Transverse colon (tissue), 4 donors: Measurements from ENCODE around the gene RAB27A. TPM values are rescaled to one million over a fixed set of nuclear protein-coding genes. Genes with fewer than 3 reads are reported as not detected.
A peak's percentile ranks its signal among the peaks of the same experiment; 100 is the strongest.

Experiments
- DNase-seq: peaks from one replicate; pipeline ENCODE4 v3.0.0-alpha.2; 2019
- H3K27ac ChIP-seq, 4 donors: fragments of 200-600 bp; sonication (generic); 2 replicates each; pipeline ENCODE4 v1.5.1; 2016 to 2018; ENCODE audit warnings: inconsistent platforms in 4 of 4
- H3K27me3 ChIP-seq: fragments of 200-600 bp; sonication (generic); 2 replicates; pipeline ENCODE4 v1.5.1; 2017; ENCODE audit warnings: inconsistent platforms
- H3K36me3 ChIP-seq, 4 donors: fragments of 200-600 bp; sonication (generic); 2 replicates each; pipeline ENCODE4 v1.5.1; 2017 to 2019; ENCODE audit warnings: inconsistent platforms in 4 of 4
- H3K4me1 ChIP-seq, 4 donors: fragments of 200-600 bp; sonication (generic); 2 replicates each; pipeline ENCODE4 v1.5.1; 2017 to 2020; ENCODE audit warnings: inconsistent platforms in 4 of 4
- H3K4me3 ChIP-seq, 4 donors: fragments of 200-600 bp; sonication (generic); 1 replicate in 1 of 4; 2 replicates in 3 of 4; pipeline versions ENCODE4 v1.5.1 to v1.6.1; 2017 to 2019; ENCODE audit warnings: inconsistent platforms in 4 of 4
- H3K9me3 ChIP-seq, 2 donors: fragments of 200-600 bp; sonication (generic); 2 replicates each; pipeline ENCODE4 v1.5.1; 2017 to 2019; ENCODE audit warnings: inconsistent platforms in 2 of 2
- CTCF ChIP-seq, 5 experiments: fragments of 200-600 bp in 3 of 5; fragments of 450-650 bp in 2 of 5; sonication (generic) in 3 of 5; IDR thresholded peaks; 1 replicate in 2 of 5; 2 replicates in 3 of 5; pipeline ENCODE4 v1.5.1; 2016 to 2017; ENCODE audit warnings: antibody characterized with exemption in 5 of 5, inconsistent platforms in 3 of 5, mild to moderate bottlenecking in 2 of 5, moderate library complexity in 1 of 5
- EP300 ChIP-seq: sonication (generic); formaldehyde crosslinking; IDR thresholded peaks from one replicate; pipeline ENCODE4 v1.6.1; 2017; ENCODE audit warnings: antibody characterized with exemption, low read depth
- POLR2A ChIP-seq: fragments of 450-650 bp; IDR thresholded peaks from one replicate; pipeline ENCODE4 v1.6.1; 2016; ENCODE audit warnings: antibody characterized with exemption, mild to moderate bottlenecking, moderate library complexity
- POLR2AphosphoS5 ChIP-seq, 3 donors: sonication (generic); formaldehyde crosslinking; IDR thresholded peaks; one replicate each; pipeline ENCODE4 v1.6.1; 2016; ENCODE audit warnings: antibody characterized with exemption in 3 of 3
- WGBS, 2 donors: methylation state at CpG; one replicate each; pipeline ENCODE4 v1.1.5; 2018; ENCODE audit warnings: low coverage in 1 of 2; 5-methylcytosine and 5-hydroxymethylcytosine counted together
- in situ Hi-C, 4 donors: fragments of 200-750 bp; cut with MboI; loops; one replicate each; pipeline versions ENCODE4 v1.15.0 to v1.15.1; 2017; ENCODE audit warnings: low sequenced_read_pairs in 3 of 4, low pct_ligation_motif_present in 1 of 4, low pct_unique_long_range_greater_than_20kb in 1 of 4
- intact Hi-C: fragments of 100-400 bp; cut with DNase I; formaldehyde crosslinking; loops from one replicate; pipeline ENCODE4 v1.15.1; 2023; ENCODE audit warnings: low total_unique reads
- total RNA-seq, 4 donors: library from RNA; depleted of rRNA; stranded (reverse); fragments of >200 nt; gene quantifications; one replicate each; pipeline ENCODE4 v1.1.0, GENCODE V29; 2016

Gene RAB27A
- total RNA-seq, 4 donors from 2014 or later, result 9.4 to 65.7 (median 24.1) TPM

- Histone ChIP-seq H3K27me3 (no peaks in the 10 kb centered on the region), H3K9me3 (no peaks in the 10 kb centered on the region), H3K4me1 (peaks cover 0 to 26% (median 2%) of the 10 kb centered on the region in 4 donors), H3K36me3 (no peaks in the 10 kb centered on the region), H3K4me3 (no peak overlapping the region), H3K27ac (peak overlapping the region in 2 of 4 donors; percentile 12 to 17)
- DNase-seq, result no peak
- intact Hi-C loops (no loop called here), in situ Hi-C loops (no loop called here)
- WGBS, 2 donors, result 87 to 90% methylated on average over 1 of the region's 1 CpG
- no peak for TF ChIP-seq CTCF (IDR thresholded peaks at IDR 0.05)
- no peak for TF ChIP-seq POLR2A
- no peak for TF ChIP-seq EP300
- TF ChIP-seq POLR2AphosphoS5 (IDR thresholded peaks at IDR 0.05), result no peak
Measured at GRCh38 chr15:55241186-55241585, 48.4 kb downstream of the RAB27A start.

GRCh38 chr15:55240125-55240760, 49.4 kb downstream of the RAB27A start:
- in situ Hi-C loops, result no loop called here
- WGBS, 2 donors, result 65 to 76% methylated on average over 2 to 3 of the region's 3 CpGs
- no peaks in the 10 kb centered on the region for H3K9me3 ChIP-seq
- H3K27me3 ChIP-seq, result no peaks in the 10 kb centered on the region
- no peak overlapping the region for H3K4me3 ChIP-seq
- TF ChIP-seq POLR2A (no peak), CTCF (IDR thresholded peaks at IDR 0.05) (no peak), POLR2AphosphoS5 (IDR thresholded peaks at IDR 0.05) (no peak), EP300 (no peak)
- H3K4me1 ChIP-seq, result peaks cover 0 to 21% (median 2%) of the 10 kb centered on the region in 4 donors
- H3K27ac ChIP-seq, result no peak overlapping the region
- no peak for DNase-seq
- no peaks in the 10 kb centered on the region for H3K36me3 ChIP-seq
- intact Hi-C loops, result no loop called here

- peaks cover 0 to 19% (median 2%) of the 10 kb centered on the region in 4 donors for H3K4me1 ChIP-seq
- H3K27ac ChIP-seq, result no peak overlapping the region
- 91 to 92% methylated on average over 5 of the region's 5 CpGs for WGBS, 2 donors
- H3K4me3 ChIP-seq, result no peak overlapping the region
- intact Hi-C loops, result no loop called here
- H3K36me3 ChIP-seq, result no peaks in the 10 kb centered on the region
- H3K9me3 ChIP-seq, result no peaks in the 10 kb centered on the region
- H3K27me3 ChIP-seq, result no peaks in the 10 kb centered on the region
- in situ Hi-C loops, result no loop called here
- no peak for DNase-seq
- TF ChIP-seq POLR2AphosphoS5 (IDR thresholded peaks at IDR 0.05) (no peak), EP300 (no peak), POLR2A (no peak), CTCF (IDR thresholded peaks at IDR 0.05) (no peak)
Measured at GRCh38 chr15:55239440-55240124, 50.0 kb downstream of the RAB27A start.

GRCh38 chr15:55238877-55239276, 50.7 kb downstream of the RAB27A start:
- Histone ChIP-seq H3K9me3 (no peaks in the 10 kb centered on the region), H3K4me1 (peaks cover 0 to 19% (median 4%) of the 10 kb centered on the region in 4 donors), H3K36me3 (no peaks in the 10 kb centered on the region), H3K27me3 (no peaks in the 10 kb centered on the region), H3K4me3 (no peak overlapping the region), H3K27ac (no peak overlapping the region)
- TF ChIP-seq EP300 (no peak), POLR2A (no peak), POLR2AphosphoS5 (IDR thresholded peaks at IDR 0.05) (no peak), CTCF (IDR thresholded peaks at IDR 0.05) (no peak)
- no peak for DNase-seq
- in situ Hi-C loops (no loop called here), intact Hi-C loops (no loop called here)
- WGBS, 2 donors, result 94 to 99% methylated on average over 2 of the region's 2 CpGs
